GM19328 (cell line): ENCODE measurements around the gene ACTR1A.

Experiments
- ATAC-seq: cut with Tn5 transposase; IDR thresholded peaks from one replicate; pipeline ENCODE4 v1.9.1; 2021; ENCODE audit warnings: mild to moderate bottlenecking, moderate library complexity; ENCODE audit not compliant: unreplicated experiment

The ACTR1A gene

GRCh38 chr10:102431452-102432124 lies 70.9 kb downstream of the ACTR1A start:
- no peak for ATAC-seq

- ATAC-seq = no peak
Observed at GRCh38 chr10:102429468-102429867, 73.0 kb downstream of the ACTR1A start.
